A673 (cell line): ENCODE data around the gene DPM1.

Source experiments
- CTCF ChIP-seq: fragments of 300-800, 200-600 bp; sonication (generic); conservative IDR thresholded peaks from 2 replicates; pipeline ENCODE4 v1.5.1; 2017; ENCODE audit warnings: low read depth, mild to moderate bottlenecking, antibody characterized with exemption, low read length, moderate library complexity, mixed read lengths
- EZH2 ChIP-seq: fragments of 200-600 bp; sonication (generic); IDR thresholded peaks from 2 replicates; pipeline ENCODE4 v1.6.1; 2017; ENCODE audit warnings: borderline replicate concordance, low read depth, mild to moderate bottlenecking, mixed read lengths, antibody characterized with exemption, low read length; ENCODE audit not compliant: poor library complexity, severe bottlenecking

GRCh38 chr20:50921803-50922501, 36.4 kb downstream of the DPM1 start:
- TF ChIP-seq CTCF (no peak), EZH2 (no peak)
